HG02642 (cell line): ENCODE measurements around the gene NOC2L.

Experiments
- ATAC-seq: cut with Tn5 transposase; IDR thresholded peaks from one replicate; pipeline ENCODE4 v1.9.1; 2021; ENCODE audit warnings: mild to moderate bottlenecking; ENCODE audit not compliant: unreplicated experiment, poor library complexity

Gene NOC2L

DNA sequence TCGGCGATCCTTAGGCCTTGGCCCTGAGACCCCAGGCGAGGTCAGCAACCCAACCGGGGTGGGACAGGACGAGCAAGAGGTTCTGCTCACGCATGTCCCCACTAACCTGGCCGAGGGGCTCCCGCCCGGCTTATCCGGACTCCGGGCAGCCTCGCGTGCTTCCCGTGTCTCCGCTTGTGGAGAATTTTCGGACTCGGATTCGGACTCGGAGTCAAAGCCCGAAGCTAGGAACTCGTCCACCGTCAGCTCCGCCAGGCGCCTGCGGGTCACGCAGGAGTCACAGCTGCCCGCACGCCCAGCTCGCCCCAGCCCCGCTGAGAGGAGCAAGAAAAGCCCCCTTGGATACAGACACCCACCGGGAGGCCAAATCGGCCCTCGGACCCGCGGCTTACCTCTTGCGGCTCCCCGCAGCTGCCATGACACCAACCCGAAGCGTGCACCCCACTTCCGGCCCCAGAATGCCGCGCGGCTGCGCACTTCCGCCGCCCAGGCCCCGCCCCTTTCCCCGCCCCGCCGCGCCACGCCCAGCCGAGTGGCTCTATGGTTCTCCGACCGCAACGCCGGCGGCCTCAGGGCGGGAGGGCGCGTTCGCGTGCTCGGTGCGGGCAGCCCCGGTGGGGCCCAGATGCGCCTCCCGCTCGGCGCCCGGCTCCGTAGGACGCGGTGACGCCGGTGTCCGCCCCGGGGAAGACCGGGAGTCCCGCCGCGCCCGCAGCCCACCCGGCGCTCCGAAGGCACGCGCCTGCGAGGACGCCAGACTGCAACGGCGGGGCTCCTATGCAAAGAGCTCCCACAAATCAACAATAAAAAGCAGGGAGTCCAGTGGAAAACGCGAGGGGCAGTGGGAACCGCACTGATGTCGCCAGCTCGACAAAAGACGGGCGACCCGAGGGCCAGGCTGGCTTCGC, at the start of gene NOC2L:
Gene NOC2L (minus strand): TSS at position 434 of the 908 bp plus-strand sequence. CDS start 16 bp downstream, at position 418.
- ATAC-seq, result peak; percentile 78

DNA sequence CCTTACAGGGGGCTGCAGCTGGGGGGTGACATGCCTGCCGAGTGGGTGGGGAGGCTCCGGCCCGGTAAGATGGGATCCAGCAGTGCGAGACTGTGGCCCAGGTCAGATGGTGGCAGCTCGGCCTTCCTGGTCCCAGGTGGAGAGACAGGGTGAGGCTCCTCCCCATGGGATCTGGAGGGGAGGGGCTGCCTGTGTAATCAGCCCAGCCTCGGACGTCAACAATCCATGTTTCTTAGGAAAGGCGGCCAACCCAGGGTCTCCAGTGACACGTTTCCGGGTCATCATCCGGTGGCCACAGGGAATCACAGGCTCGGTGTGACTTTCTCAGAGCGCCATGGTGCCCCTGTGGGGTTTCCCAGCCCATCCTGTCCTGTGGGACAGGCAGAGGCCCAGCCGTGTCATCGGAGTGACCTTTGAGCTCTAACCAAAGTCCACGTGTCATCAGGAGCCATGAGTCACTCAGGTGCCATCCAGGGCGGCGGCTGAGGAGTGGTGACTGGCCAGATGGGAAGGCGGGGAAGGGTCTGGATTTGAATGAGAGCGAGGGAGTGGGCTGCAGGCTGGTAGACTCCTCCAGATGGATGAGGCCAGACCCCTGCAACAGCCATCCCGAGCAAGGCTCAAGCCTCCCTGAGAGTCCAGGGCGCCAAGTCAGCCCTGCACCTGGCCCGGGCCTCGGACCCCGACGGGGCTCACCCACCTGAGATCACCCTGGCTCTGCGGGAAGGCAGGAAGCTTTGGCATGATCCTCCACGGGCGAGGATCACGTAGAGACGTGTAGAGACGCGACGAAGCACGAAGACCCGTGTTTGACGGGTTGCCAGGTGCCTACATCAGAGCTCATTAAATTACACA, 47.5 kb upstream of the NOC2L start:
- no peak for ATAC-seq

DNA sequence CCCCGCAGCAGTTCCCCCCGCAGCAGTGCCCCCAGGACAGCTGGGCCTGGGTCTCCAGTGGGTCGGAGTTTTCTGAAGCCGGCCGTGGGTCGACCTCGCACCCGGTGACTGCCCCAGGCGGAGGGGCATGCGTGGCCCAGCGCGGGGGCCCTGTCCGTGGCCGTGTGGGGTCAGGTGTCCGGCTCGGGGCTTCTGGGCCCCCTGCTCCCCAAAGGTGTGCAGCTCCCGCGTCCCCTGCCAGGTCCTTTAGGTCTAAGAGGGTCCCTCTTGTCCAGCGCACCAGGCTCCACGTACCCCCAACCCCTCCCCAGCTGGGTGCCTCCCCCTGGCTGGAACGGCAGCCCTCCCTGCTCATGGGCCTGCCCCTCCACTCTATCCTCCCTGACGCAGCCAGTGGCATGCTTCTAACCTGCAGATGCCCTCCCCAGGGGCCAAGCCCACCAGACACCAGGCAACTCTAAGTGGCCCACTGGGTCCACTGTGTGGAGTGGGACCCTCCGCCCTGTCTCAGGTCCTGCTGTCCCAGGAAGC, 46.8 kb upstream of the NOC2L start:
- ATAC-seq, result no peak

DNA sequence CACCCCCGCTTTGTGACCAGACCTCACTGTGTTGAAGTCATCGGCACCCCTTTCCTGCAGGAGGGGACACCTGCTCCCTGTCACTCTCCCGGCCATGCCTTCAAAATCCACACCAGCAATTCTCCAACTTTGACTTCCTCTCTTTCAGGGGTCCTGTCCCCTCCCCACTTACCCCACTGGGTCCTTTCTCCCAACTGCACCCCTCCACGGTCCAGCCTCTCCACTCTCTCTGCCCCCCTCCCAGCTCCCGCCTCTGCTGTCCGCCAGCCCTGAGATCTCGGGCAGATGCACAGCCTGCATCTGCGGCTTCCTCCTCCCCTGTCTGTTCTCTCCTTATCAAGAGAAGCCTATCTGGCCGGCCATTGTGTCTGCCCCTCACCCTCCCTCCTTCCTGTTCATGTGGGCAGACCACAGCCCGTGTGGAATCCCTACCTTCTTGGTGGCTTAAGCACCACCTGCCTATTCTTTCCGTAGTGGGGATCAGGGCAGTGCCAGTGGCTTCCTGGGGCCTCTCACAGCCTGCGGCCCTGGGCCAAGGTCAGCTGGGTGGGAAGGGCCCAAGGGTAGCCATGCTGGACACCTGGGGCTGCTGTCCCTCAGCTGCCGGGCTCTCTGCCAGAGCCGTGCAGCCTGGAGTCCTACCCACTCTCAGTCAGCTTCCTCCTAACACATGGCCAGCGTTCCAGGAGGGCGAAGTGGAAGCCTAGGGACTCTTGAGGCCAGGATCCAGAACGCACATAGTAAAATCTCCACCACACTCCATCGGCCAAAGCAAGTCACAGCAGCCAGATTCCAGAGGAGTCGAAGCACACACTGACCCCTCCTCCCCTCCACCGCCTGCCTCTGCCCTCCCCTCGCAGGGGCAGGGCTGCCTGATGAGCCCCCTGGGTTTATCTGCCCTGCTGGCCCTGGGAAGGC, 46.0 kb upstream of the NOC2L start:
- no peak for ATAC-seq

DNA sequence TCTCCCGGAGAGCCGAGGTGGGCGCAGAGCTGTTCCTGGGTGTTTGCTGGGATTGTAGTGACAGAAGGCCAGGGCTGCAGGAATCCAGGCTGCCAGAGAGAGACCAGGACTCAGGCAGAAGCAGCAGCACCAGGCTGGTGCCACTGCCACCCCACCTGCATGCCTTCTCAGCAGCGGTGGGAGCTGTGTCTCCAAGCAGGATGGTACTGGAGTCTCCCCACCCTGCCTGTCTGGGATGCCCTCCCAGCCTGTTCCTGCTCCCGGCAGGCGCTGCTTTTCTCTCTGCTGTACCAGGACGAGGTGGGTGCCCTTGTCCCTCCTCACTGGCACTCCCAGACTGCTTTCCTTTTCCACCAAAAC, 45.3 kb upstream of the NOC2L start:
- no peak for ATAC-seq

DNA sequence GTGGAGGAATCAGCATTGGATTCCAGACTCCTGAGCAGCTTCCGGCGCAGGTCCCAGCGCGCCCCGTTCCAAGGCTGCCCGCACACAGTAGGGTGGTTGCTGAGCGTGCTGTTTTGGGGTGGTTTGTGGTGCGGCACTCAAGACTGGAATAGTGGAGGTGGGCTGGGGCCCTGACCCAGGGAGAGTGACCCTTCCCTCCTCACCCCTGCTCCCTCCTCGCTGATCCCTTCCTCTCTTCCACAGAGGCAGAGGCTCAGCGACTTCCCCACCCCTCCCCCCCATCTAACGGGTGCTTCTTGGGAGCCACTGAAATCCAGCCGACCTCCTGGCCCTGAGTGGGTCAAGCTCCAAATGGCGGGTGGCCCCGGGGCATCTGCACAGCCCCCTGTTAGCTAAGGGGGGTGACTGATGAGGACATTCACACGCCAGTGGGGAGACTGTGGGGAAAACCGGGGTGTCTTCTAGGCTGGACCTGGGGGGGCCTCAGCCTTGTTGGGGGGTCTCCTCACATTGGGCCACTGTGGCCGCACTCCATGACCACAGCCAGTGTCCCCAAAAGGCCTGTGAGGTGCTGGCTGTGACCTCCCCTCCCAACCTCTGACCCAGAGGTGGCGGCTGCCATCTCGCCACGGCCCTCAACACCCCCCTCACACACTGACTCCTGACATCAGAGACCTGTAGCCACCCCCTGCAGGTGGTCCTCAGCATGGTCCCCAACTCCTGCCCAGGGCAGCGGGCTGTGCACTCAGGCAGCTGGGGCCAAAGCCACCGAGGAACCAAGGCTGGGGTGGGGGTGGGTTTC, 44.8 kb upstream of the NOC2L start:
- ATAC-seq, result no peak

DNA sequence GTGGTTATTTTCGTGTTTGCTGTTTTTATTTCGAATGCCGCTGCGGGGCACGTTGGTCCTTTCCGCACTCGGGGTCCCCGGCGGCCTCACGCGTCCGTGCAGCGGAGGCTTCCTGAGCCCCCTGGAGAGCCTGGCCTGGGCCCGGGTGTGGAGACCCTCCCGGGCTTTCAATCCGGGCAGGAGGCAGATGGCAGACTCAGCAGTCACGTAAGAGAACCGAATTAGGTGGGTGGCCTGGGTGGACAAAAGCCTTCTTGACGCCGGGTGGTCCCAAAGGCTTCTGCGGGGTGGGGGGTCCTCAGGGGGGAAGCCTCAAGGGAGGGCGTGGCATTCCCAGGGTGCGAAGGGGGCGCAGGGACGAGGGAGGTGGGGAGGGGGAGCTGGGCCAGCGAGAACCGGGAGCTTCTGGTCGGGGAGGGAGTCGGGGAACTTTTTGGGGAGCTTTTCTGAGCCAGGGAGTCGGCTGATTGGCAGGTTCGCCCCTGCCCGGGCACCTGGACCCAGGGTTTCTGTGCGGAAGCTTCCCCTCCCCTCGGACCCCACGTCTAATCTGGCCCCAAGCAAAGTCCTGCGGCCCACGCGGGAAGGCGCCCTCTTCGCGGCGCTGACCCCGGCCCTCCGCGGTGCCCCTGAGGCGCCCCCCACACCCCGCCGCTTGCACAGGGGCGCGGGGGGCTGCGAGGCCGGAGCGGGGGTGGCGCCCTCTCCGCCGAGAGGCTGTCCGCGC, 42.2 kb upstream of the NOC2L start:
- ATAC-seq, result no peak

DNA sequence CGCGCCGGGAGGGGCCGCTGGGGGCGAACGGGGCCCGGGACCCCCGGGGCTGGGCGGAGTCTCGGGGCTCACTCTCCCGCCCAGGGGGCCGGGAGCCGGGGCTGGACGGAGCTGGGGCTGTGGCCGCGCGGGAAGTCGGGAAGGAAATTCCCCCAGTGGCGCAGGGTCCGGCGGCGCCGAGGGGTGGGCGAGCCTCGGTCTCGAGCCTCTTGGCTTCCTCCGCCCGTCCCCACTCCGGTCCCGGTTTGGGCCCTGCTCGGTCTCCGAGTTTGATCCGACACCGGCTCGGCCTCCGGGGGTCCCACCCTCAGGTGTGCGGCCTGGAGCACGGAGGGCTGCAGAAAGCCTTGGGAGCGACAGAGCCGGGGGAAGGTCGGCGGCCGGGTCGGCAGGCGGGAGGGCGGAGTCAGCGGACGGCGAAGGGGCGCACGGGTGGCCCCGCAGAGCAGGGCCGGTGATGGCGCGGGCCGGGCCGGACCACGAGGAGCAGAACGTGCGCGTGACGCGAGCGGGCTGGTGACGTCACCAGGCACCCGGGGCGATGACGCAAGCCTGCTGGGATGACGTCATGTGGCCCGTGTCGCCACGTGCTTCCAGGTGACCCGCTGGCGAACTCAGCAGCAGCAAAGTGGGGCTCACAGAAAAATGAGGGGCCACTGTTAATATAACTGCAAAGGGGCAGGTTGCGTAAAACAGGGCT, 41.5 kb upstream of the NOC2L start:
- ATAC-seq, result peak; percentile 24

DNA sequence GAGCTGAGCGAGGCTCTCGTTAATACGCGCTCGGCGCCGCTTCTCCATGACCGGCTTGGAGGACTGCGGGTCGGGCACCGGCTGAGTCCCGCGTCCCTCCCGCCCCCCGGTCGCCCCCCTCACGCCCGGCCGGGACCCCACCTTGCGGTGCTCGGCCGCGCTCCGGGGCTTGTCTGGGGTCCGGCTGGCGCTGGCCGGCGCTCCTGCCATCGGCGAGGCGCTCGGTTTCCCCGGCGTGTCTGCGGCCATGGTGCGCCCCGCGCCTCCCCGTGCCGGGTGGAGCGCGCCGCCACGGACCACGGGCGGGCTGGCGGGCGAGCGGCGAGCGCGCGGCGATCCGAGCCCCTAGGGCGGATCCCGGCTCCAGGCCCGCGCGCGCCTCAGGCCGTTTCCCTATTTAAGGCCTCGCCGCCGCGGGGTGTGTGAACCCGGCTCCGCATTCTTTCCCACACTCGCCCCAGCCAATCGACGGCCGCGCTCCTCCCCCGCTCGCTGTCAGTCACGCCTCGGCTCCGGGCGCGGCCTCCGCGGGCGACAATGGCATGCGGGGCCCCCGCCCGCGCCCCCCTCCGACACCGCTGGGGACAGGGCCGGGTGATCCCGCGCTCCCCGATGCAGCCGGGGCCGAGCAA, 40.8 kb upstream of the NOC2L start, which contains the start of gene HES4:
Gene HES4 (minus strand): TSS at position 373 of the 632 bp plus-strand sequence. CDS start 124 bp downstream, at position 249.
- peak; percentile 39 for ATAC-seq

DNA sequence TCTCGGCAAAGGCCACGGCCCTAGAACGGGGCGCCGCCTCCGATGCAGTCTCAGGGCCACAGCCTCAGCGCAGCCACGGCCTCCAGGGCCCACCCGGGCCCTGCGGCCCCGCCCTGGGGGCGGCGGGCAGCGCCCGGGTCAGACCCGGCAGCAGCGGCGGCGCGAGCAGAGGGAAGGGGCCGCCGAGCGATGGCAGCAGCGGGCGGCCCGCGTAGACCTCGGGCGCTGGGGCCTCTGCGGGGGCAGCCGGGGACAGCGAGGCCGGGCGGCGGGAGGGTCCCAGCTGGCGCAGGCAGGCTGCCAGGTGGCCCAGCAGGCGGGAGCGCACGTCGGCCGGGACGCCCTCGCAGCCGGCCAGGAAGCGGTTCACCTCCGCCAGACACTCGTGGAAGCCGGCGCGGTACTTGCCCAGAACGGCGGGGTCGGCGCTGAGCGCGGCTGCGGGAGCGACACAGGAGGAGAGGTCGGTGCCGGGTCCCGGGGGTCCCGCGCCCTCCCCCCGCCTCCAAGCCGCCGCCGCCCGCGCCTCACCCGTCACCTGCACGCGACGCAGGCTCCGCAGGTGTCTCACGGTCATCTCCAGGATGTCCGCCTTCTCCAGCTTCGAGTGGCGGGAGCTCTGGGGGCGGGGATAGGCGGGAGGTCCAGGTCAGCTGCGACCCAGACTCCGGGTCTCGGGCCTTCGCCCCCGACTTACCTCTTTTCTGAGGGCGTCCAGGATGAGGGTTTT, 40.1 kb upstream of the NOC2L start:
- no peak for ATAC-seq

DNA sequence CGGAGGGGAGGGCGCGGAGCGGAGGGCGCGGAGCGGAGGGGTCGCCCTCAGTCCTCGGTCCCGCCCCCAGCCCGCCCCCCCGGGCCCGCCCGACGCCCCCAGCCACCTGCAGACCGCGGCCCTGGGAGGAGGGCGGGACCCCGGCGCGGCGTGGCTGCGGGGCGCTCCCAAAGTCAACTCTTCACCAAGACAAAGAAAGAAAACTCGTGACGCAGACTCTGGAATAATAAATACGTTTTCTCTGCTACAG, 39.6 kb upstream of the NOC2L start:
- ATAC-seq, result no peak

DNA sequence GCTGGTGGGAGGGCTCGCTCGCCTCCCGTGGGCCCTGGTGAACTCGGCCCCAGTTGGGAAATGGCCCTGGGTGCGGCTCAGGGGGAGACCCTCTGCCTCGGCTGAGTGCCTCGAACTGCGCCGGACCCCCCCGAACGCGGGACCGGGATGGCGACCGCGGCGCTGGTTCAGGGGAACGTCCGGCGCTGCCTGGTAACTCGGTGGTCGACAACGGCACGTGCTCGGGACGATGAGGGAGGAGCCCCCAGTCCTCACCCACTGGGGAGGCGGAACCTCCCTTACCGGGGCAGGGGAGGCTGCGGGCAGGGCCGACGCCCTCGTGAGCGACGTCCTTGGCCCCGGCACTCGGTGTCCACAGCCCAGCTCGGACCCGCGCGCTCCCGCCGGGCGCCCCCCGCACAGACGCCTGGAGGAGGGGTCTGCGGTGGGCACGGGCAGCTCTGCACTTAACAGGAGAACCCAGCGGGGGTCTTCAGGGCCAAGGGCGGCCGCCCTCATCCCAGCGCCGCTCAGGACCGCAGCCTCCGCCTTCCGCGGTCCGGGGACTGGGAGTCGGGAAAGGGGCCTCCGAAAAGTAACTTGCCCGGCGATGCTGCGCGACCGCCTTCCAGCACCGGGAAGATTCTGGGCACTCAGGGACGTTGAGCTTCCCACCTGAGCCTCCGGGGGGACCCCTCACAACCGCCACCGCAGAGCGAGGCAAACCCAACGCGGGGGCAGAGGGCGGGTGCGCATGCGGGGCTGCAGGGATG, 39.1 kb upstream of the NOC2L start:
- no peak for ATAC-seq

DNA sequence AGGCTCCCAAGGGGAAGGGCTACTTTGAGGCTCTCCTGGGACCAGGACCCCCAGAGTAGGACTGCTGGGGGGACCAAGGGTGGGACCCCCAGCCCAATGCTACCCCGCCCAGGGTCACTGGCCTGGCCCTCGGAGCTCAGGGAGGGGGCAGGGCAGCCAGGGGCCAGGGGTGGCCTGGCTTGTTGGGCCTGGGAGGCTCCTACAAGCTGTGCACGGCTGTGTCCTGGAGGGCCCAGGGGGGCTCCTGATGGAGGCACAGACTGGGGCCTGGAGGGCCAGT, 38.6 kb upstream of the NOC2L start:
- ATAC-seq, result no peak

DNA sequence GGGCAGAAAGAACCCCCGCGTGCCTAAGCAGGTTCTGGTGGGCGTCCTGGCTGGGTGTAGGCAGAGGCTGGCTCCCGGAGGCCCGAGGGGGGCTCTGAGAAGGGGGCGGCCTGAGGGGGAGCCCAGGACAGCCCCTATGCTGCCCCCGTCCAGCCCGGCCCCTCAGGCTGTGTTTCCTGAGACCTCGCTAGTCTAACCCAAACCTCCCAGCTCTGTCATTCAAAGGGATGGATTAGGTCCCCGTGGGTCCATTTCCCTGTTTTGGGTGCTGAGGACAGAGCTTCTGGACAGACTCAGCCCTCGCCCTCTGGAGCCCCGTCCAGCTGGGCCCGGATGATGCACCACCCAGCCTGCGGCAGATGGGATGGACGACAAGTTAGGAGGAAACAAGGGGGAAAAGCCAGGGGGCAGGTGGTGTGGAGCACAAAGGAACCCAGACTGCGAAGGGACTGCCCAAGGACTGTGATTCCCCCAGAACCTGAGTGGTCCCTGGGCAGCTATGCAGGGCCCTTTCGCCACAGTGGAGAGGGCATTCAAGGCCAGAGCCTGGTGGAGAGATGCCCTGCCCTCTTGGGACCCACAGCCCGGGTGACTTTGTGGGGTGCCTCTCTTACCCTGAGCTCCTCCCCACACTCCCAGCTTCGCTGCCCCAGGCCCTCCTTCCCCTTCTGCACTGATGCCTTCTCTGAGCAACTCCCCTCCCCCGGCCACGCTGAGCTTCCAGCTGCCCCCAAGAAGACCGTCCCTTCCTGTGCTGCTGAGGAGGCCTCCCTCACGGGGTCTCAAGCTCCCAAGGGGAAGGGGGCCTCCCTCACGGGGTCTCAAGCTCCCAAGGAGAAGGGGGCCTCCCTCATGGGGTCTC, 38.0 kb upstream of the NOC2L start:
- ATAC-seq, result no peak

DNA sequence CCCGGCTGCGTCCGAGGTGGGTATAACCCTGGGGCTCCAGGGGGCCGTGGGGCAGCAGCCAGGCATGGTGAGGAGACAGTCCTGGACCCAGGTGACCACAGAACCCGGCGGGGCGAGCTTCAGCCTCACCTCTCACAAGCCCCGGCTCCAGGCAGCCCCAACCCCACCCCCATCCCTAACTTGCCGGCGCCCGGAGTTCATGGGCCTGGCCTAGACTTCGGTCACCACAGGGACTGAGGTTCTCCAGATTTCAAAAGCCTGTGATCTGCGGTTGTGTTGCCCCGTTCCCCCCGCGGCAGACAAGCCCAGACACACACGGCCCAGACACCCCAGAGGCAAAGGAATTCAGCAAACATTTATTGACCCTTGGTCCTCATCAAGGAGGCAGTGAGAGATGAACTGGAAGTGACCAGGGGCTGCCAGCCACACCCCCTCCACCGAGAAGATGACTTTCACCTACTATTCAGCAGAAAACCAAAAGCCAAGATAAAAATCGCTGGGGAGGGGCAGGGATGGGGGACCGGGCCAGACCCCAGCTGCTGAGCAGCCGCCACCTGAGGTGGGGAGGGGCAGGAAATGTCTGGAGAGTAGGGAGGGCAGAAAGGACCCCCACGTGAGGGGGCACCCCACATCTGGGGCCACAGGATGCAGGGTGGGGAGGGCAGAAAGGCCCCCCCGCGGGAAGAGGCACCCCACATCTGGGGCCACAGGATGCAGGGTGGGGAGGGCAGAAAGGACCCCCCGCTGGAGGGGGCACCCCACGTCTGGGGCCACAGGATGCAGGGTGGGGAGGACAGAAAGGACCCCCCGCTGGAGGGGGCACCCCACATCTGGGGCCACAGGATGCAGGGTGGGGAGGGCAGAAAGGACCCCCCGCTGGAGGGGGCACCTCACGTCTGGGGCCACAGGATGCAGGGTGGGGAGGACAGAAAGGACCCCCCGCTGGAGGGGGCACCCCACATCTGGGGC, 36.9 kb upstream of the NOC2L start:
- ATAC-seq, result no peak
